IPS-NIHi7 (cell line): ENCODE results near the gene LRRC7.

ENCODE experiments used
- DNase-seq: peaks from one replicate; pipeline ENCODE4 v3.0.0; 2012; ENCODE audit warnings: mixed read lengths; ENCODE audit errors: extremely low spot score

Gene LRRC7

GRCh38 chr1:70171512-70171911 lies 603.8 kb downstream of the LRRC7 start:
- no peak for DNase-seq
